Measurements from ENCODE around the gene CADPS2. TPM values are rescaled to one million over a fixed set of nuclear protein-coding genes. Genes with fewer than 3 reads are reported as not detected.

The CADPS2 gene
- total and polyA plus RNA-seq, 2 of the 8 experiments (the other 6 are each of a cell fraction or from before 2014, with no cell fraction given), result 8.9 to 22.3 TPM

DNA sequence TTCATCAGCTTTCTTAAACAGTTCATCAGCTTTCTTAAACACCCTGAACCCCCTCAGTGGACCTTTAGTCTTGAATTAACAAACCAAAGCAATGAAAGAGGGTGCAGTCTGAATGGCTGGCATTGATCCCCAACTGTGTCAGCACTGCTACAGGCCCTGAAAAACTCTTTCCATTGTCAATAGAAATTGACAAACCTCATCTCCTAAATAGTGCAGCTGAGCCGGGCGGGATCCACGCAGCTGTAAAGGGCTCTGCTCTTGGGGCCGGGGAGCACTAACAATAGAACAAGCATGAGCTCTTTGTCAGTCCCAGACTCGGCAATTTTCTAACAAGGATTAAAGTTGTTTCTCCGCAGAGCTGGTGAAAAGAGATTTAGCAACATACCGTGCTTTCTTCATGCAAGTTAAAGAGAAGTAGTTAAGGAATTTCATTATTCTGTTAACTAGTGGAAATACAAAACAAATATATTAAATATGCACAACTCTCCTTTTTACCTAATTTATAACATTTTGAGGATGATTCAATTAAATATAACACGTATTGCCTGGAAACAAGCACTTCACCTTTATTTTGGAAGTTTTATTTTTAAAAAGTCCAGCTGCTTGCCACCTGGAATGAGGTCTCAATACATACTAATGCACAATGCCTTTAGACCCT, 557.0 kb downstream of the CADPS2 start (continued):
- TF ChIP-seq, protein P1, sequence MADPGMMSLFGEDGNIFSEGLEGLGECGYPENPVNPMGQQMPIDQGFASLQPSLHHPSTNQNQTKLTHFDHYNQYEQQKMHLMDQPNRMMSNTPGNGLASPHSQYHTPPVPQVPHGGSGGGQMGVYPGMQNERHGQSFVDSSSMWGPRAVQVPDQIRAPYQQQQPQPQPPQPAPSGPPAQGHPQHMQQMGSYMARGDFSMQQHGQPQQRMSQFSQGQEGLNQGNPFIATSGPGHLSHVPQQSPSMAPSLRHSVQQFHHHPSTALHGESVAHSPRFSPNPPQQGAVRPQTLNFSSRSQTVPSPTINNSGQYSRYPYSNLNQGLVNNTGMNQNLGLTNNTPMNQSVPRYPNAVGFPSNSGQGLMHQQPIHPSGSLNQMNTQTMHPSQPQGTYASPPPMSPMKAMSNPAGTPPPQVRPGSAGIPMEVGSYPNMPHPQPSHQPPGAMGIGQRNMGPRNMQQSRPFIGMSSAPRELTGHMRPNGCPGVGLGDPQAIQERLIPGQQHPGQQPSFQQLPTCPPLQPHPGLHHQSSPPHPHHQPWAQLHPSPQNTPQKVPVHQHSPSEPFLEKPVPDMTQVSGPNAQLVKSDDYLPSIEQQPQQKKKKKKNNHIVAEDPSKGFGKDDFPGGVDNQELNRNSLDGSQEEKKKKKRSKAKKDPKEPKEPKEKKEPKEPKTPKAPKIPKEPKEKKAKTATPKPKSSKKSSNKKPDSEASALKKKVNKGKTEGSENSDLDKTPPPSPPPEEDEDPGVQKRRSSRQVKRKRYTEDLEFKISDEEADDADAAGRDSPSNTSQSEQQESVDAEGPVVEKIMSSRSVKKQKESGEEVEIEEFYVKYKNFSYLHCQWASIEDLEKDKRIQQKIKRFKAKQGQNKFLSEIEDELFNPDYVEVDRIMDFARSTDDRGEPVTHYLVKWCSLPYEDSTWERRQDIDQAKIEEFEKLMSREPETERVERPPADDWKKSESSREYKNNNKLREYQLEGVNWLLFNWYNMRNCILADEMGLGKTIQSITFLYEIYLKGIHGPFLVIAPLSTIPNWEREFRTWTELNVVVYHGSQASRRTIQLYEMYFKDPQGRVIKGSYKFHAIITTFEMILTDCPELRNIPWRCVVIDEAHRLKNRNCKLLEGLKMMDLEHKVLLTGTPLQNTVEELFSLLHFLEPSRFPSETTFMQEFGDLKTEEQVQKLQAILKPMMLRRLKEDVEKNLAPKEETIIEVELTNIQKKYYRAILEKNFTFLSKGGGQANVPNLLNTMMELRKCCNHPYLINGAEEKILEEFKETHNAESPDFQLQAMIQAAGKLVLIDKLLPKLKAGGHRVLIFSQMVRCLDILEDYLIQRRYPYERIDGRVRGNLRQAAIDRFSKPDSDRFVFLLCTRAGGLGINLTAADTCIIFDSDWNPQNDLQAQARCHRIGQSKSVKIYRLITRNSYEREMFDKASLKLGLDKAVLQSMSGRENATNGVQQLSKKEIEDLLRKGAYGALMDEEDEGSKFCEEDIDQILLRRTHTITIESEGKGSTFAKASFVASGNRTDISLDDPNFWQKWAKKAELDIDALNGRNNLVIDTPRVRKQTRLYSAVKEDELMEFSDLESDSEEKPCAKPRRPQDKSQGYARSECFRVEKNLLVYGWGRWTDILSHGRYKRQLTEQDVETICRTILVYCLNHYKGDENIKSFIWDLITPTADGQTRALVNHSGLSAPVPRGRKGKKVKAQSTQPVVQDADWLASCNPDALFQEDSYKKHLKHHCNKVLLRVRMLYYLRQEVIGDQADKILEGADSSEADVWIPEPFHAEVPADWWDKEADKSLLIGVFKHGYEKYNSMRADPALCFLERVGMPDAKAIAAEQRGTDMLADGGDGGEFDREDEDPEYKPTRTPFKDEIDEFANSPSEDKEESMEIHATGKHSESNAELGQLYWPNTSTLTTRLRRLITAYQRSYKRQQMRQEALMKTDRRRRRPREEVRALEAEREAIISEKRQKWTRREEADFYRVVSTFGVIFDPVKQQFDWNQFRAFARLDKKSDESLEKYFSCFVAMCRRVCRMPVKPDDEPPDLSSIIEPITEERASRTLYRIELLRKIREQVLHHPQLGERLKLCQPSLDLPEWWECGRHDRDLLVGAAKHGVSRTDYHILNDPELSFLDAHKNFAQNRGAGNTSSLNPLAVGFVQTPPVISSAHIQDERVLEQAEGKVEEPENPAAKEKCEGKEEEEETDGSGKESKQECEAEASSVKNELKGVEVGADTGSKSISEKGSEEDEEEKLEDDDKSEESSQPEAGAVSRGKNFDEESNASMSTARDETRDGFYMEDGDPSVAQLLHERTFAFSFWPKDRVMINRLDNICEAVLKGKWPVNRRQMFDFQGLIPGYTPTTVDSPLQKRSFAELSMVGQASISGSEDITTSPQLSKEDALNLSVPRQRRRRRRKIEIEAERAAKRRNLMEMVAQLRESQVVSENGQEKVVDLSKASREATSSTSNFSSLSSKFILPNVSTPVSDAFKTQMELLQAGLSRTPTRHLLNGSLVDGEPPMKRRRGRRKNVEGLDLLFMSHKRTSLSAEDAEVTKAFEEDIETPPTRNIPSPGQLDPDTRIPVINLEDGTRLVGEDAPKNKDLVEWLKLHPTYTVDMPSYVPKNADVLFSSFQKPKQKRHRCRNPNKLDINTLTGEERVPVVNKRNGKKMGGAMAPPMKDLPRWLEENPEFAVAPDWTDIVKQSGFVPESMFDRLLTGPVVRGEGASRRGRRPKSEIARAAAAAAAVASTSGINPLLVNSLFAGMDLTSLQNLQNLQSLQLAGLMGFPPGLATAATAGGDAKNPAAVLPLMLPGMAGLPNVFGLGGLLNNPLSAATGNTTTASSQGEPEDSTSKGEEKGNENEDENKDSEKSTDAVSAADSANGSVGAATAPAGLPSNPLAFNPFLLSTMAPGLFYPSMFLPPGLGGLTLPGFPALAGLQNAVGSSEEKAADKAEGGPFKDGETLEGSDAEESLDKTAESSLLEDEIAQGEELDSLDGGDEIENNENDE (IDR thresholded peaks at IDR 0.05; ENCODE audit: insufficient replicate concordance, low read length), result peak; percentile 95
- TF ChIP-seq ZNF274 (IDR thresholded peaks at IDR 0.05; ENCODE audit: borderline replicate concordance, extremely low read depth, low read length) (no peak), EP300 (IDR thresholded peaks at IDR 0.05; ENCODE audit: borderline replicate concordance in 1 of 2, low read depth in 2 of 2, low read length in 2 of 2) (peak in 1 of 2 experiments; percentile 75; a peak in 1 of 3 replicates), POU5F1 (IDR thresholded peaks at IDR 0.05; ENCODE audit: low read depth, low read length) (no peak), CEBPB (IDR thresholded peaks at IDR 0.05; ENCODE audit: low read depth, low read length) (no peak), GABPA (IDR thresholded peaks at IDR 0.05; ENCODE audit: borderline replicate concordance, insufficient read depth, low read length) (no peak)
- TF ChIP-seq, protein P2, sequence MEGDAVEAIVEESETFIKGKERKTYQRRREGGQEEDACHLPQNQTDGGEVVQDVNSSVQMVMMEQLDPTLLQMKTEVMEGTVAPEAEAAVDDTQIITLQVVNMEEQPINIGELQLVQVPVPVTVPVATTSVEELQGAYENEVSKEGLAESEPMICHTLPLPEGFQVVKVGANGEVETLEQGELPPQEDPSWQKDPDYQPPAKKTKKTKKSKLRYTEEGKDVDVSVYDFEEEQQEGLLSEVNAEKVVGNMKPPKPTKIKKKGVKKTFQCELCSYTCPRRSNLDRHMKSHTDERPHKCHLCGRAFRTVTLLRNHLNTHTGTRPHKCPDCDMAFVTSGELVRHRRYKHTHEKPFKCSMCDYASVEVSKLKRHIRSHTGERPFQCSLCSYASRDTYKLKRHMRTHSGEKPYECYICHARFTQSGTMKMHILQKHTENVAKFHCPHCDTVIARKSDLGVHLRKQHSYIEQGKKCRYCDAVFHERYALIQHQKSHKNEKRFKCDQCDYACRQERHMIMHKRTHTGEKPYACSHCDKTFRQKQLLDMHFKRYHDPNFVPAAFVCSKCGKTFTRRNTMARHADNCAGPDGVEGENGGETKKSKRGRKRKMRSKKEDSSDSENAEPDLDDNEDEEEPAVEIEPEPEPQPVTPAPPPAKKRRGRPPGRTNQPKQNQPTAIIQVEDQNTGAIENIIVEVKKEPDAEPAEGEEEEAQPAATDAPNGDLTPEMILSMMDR (IDR thresholded peaks at IDR 0.05; ENCODE audit: control extremely low read depth in 1 of 3, insufficient read depth in 1 of 3, low read depth in 1 of 3, low read length in 3 of 3), result no peak

Data from H1 (cell line).